ENCODE data around the gene FAM193B.
"Not testable (repeated sequence)": the region's sequence is repeated elsewhere in the genome, so short reads cannot be mapped to it uniquely, and the experiment has no call there.

FAM193B gene

DNA sequence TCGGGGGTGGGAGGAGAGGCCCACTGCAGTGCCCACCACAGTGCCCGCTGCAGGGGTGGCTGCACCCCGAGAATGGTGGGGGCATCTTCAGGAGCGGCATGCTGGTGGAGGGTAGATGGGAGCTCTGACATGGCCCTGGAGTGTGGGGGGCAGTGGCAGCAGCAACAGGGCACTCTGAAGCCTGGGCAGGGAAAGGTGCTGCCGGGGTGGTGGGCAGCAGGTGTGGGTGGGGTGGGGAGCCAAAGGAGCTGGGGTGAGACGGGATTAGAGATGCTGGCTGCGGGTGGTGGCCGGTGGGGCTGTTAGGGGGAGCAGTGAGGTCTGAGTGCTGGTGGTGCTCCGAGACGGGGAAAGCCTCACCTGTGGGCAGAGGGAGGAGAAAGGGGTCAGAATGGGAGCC is 18.0 kb downstream of the FAM193B start:
- no peak for DNase-seq

DNA sequence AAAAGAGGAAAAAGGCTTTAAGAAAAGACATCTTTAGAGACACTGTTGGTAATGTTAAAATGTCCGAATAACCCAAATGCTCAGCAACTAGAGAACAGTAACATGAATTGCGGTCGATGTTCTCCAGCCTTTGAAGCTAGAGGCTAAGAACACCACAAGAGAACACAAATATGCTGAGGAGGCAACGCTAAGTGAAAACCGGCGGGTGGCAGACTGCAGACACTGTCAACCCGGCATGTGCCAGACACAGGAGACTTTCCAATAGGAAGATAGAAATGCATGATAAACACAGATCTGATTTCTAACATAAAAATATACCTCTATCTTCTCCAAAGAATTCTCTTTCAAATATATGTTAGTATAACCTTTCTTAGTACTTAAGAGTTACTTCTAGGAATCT is 19.2 kb downstream of the FAM193B start:
- no peak for DNase-seq

DNA sequence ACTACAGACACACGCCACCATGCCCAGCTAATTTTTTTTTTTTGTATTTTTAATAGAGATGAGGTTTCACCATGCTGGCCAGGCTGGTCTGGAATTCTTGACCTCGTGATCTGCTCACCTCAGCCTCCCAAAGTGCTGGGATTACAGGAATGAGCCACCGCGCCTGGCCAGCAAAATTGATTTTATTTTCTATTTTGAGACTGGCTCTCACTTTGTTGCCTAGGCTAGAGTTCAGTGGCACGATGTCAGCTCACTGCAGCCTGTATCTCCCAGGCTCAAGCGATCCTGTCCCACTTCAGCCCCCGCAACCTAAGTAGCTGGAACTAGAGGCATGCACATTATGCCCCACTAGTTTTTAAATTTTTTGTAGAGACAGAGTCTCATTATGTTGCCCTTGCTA is 19.9 kb downstream of the FAM193B start:
- not testable (repeated sequence) for DNase-seq

DNA sequence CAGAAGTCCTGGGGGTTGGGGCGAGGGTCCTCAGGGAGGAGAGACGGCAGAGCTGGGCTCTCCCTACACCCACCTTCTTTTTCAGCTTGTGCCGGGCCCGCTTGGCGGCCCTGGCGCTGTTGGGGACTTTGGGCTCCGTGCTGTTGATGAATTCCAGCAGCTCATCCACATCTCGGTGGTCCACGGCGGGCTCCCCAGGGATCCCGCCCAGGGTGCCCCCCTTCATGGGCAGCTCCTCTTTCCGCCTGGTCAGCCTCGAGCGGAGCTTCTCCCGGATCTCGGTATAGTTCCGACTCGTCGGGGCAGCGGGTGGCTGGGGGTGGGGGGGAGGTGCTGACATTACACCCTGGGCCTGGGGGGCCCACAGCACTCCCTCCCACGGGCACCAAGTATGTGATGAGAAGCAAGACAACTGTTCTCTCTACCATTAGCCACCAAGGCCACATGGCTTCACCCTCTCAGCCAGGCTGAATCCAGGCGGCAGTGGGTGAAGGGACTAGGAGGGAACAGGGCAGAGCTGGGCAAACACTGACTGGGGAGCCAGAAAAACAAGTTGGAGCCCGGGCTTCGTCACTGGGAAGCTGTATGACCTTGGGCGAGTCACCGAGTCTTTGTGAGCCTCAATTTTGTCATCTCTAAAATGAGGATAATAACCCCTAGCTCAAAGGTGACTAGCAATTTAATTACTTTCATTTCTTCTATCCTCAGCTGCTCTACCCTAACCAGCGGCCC is 23.0 kb downstream of the FAM193B start:
- no peak for DNase-seq

DNA sequence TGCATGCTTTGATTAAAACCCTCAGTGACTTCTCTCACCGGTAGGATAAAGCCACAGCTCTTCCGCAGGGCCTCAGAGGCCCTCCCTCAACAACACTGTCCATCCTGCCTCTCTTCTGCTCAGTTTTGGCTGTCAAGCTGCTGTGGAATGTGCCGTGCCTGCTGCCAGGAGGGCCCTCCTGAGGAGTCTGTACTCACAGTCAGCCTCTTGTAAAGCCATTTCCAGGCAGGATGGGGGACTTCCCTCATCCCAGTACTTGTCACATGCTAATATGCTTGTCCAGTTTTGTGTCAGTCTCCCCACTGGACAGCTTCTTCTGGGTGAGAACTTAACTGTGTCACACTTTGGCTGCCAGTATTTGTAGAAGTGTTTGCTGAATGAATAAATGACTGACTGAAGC is 23.7 kb downstream of the FAM193B start:
- DNase-seq = no peak

DNA sequence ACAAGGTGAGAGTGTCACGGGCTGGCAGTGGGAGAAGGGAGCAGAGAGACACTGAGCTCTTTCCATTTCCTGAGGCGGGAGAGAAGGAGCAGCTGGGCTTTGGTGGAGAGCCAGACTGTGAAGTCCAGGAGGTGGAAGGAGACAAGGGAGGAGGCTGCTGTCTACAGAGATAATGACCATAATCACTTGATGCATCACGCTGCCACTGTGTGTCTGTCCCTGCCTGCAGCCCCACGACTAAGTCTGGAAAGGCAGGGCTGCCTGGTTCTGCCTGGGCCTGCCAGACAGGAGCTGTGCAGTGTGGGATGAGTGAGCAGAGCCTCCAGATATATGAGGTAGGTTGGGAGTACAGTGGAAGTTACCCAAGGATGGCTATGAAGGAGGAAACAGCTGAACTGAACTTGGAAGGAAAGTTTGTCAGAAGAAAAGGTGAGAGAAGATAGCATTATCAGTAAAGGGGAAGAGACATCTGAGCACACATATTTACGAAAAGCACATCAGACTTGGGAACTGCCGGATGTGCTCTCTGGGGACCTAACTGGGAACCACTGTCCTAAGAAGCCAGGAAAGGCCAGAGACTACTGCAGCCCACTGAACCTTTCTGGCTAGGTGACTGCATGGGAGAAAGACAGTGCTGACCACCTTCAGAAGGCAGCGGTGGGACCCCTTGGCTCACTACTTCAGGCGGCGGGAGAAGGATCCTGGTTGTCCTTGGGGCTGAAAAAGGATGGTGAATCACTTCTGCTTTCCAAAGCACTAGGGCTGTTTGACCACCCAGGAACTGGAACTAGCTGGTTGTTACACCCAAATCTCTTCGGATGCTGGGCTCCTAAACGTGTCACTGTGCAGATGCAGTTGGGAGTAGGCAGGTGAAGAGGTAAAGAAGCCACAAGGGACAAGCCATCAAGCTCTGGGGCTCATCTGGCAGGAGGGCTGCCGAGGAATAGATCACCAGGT is 24.8 kb downstream of the FAM193B start:
- DNase-seq = no peak

DNA sequence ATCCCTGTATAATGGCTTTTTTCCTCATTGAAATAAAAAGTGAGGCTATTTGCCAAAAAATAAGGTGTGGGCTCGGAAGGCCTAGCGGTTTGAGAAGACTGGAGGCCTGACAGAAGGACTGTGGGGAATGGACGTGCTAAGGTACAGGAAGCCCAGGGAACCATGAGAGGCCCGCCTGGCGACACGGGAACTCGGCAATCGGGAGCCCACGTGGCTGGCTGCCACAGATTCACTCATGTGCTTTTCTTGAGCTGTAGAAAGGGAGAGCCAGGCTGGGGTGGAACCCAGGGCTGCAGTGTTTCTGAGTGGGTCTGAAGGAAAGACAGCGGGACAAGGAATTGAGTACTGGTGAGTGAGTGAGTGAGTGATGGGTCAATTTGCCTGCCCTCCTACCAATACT is 25.7 kb downstream of the FAM193B start:
- no peak for DNase-seq

DNA sequence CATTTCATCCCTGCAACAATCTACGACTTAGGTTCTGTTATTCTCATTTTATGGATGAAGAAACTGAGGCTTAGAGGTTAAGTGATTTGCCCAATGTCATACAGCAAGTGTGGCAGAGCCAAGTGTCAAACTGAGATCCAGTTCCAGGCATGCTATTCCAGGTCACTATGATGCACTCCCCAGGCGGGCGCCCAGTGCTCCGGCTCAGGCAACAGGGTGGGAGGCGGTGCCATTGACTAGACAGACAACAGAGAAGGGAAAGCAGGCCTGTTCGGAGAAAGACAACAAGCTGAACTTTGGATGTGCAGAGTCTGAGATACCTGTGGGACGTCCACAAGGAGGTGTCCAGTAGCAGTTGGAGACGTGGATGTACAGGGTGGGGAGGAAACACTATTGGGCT is 26.8 kb downstream of the FAM193B start:
- DNase-seq = no peak

DNA sequence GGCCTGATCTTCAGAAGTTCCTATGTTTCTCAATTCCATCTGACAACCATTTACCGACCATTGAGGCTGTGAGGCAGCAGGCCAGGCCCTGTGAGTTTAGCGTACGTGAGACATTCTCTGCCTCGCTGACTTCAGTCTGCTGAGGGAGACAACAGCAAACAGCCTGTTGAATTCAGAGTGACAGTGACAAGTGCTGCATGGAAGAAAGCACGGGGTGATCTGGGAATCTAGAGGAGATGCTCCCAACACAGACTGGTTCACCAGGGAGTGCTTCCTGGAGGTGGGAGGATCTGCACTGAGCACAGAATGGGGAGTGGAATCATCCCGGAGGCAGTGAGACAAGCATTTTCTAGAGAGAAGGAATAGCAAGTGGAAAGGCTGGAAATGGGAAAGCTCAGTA is 27.6 kb downstream of the FAM193B start:
- DNase-seq = no peak

DNA sequence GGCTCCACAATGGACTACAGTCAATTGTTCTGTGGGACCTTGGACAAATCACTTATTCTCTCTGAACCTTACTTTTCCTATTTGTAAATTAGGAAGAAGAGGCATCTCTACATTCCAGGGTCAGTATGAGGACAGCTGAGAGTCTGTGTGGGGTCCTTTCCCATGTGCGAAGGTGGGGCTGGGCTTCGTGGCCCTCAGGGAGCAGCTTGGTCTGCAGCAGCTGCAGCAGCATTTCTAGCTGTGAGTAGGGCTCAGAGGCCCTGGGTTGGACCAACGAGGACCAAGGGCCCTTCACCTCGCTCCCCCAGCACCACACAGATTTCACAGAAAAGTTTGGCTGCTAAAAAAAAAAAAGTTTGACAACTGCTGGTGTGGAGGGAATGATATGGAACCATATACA is 28.2 kb downstream of the FAM193B start:
- no peak for DNase-seq

DNA sequence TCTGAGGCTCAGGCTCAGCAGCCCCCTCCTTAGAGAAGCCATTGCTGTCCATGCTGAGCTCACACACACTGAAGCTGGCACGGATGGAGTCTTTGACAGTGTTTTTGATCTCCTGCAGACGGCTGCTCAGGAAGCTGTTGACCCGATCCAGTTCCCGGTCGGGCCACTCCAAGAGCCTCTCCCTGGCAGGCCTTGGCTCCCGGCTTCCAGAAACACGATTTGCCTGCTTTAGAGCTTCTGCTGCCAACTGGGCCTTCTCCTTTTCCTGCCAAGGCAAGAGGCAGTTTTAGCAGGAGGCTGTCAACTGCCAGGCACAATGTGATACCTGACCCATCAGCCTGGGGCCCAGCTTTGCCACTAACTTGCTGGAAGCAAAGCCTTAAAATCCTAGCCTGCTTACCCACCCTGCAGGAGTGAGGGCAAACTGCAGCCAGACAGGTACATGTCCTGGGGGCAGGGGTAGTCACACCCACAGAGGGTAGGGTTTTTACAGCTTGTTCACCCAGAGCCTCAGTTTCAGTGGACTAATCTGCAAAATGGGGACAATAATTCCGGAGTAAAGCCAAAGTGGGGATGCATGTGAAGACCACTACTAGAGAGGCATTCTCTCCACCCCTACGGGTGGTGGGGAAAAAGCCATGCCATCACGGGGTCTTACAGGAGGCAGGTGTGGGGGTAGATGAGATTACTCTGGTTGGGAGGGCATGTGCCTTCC is 29.3 kb downstream of the FAM193B start:
- no peak for DNase-seq

DNA sequence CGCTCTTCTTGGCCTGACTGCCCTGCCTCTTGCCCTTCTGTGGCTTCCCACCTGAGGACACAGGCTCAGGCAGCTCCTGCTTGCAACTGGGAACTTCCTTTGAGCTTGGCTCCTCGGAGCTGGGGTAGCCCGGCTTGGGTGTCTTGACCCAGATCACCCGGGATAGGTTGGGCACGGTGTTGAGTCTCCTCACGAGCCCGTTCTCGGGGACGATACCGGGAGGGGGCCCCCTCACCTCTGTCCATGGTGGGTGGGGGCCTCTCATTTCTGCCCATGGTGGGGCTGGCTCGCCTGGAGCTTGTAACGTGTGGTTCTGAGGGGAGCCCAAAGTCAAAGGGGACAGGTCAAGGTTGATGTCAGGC is 29.8 kb downstream of the FAM193B start:
- no peak for DNase-seq

DNA sequence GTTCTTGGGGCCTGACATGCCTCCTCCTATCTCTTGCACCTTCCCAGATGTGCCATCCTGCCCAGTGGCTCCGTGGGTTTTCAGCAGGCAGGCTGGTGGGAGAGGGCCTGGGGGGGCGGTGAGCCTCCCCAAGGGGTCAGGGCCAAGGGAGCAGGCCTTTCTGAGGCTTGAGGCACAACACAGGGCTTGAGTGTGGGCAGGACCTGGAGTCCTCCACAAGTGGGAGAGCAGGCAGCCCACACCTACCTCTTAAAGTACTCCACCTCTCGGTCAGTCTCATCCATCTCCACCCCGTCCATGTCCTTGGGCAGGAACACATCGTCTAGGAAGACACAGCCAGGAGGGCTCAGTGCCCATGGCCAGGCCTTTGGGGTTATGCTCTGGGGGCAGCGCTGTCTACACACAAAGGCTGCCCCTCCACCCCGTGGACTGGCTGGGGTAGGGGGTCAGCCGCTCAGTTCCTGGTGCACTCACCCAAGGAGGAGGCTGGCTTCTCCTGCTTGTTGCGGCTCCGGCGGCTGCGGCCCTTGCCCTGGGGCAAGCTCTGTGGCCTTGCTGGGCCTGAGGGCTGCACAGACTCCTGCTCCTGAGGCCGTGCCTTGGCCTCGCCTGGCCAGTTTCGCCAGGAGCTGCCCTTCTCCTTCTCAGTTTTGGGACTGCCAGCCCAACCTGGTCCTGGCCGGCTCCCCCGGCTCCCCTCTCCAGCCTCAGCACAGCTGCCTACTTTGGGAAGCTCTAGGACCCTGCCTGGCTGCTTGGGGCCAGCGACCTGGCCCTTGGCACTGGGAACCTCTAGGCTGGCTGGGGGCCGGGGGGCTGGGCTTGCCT is 30.4 kb downstream of the FAM193B start:
- no peak for DNase-seq

DNA sequence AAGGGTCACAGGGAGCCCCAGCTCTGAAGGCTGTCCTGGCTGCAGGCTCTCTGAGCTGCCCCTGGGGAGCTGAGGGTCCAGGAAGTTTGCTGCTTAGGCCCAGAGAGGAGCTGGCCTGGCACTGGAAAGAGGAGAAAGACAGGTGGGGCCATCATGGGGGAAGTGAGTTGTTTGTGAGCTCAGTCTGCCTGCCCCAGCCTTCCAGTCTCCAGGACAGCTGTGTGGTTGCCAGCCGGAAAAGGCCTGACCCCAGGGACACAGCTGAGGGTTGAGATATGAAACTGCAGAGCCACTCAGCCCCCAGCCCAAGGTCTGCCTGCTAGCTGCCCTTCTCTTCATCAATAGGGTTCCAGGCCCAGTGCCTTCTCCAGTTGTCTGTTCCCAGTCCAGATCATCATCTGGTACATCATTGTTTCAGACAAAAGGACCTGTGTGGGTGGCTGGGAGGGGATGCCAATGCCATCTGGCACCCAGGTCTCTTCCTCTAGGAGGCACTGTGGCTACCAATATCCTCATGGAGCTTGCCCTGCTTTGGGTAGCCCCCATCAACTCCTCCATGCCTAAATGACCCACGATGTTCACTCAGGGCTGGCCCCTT is 33.3 kb downstream of the FAM193B start:
- no peak for DNase-seq

DNA sequence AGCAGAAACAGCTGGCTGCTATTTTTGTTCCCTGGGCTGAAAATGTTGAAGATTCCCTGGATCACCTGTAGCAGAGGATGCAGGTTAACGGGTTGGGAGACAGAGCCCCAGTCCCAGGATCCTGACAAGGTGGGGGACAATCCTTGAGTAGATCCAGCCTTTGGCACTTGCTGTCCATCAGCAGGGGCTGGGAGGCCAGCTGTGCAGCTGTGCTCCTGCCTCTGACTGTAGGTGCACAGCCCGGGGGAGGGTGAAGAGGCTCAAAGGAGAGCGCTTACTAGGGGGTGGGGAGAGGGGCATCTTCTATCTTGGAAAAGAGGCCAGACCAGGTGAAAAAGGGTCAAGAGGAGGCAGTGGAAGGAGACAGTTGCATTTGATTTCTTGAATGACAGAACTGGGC is 34.1 kb downstream of the FAM193B start:
- no peak for DNase-seq

DNA sequence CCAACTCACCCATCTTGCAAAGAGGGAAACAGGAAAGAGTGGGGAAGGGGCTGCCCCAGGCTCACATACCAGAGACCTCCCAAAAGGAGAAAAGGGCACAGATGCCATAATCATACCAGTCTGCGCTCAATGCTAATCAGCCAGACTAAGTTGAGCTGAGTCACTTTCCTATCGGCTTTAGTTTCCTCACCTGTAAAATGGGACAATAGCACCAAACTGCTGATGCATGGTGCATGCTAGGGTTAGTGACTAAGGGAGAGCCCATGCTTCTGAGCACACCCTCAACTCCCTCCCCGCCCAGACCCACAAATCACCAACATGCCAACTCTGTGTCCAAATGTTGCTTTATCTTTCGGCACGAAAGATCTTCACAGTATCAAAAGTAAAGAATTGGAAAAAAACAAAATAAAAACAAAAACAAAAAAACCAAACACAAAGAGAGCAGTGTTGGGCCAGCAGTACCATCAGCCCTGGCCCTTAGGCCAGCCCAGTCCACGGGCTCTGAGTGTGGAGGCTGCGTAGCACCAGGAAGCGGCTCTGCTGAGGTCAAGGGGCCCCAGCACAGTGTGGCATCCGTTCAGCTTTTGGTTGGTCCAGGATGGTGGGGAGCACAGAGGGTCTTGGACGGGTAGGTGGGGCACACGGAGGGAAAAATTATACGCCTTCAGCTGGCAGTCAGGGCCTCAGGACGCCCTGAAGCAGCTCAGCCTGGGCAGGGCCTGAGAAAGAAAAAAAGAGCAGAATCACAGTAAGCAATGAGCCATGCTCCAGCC is 34.7 kb downstream of the FAM193B start:
- DNase-seq = no peak

DNA sequence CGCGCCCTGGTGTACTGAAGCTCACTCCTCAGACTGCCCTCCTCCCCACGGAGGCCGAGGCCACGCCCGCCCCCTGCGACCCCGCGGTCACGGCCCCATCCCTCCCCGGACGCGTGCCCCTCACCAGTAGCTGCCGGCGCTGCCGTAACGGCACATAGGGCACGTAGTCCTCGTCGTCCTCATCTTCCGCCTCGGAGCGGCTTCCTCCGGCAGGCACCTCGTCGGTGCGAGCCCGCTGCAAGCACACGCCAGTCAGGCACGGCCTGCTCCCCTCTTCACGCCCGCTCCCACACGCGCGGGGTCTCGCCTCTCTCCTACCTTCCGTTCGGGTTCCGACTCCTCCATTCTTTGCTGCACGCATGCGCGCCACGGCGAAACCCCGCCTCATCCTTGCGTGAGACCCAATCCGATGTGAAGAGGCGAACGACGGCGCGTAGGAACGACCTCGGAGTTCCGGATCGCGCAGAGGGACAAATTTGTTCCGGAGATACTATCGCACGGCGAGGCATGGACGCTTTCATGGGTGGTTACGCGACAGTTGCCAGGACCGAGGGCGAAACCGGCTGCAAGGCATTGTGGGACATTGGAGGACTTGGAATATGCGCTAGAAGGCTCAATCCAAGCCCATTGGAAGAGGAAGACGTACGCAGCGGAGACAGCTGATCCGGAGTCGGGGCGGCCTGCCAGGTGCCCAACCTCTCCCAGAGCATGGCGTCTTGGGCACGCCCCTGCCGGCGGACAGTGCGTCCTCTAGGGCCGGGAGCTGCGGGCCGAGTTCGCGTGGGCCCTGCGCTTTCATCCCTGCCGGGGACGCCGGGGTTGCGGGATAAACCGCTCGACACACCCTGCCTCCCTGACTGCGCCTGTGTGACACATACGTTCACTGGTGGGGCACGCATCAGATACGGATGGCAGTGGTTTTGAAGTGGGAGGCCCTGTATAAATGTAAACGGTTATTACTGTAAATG is 37.5 kb downstream of the FAM193B start, which contains the start of gene DDX41:
TSS of gene DDX41 (minus strand) at position 361 of the 968 bp plus-strand sequence. CDS start at position 345, 16 bp downstream.
- peak; percentile 100 for DNase-seq

DNA sequence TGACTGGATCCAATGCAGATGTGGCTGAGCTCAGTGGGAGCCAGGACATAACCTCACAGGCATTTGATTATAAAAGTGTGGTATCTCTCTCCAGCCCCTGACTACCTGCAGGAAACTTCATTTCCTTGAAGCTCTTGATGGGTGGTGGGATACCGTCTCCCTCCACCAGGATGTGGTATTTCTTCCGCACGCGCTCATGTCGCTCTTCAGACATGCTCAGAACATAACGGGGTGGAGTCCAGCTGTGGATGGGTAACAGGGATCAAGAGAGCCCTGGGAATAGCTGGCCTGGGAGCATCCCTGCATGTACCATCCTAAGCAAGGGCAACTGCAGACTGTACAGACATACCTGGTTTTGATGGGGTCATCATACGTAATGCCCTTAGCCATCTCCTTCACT is 38.8 kb downstream of the FAM193B start:
- DNase-seq = no peak

DNA sequence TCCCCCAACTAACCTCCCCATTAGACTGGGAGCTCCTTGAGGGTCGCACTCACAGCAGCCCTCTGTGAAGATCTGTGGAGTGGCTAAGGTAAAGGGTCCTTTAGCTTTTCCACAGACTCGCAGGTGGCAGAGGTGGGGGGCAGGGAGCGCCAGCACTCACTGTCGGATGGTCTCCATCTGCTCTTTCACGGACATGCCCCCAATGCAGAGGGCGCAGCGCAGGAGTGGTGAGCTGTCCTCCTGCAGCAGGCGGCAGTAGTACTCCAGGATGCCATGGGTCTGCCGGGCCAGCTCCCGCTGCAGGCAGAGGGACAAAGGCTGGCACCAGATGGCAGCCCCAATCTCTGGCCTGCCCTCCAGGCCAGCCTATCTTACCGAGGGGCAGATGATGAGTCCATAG is 39.8 kb downstream of the FAM193B start:
- DNase-seq = no peak

DNA sequence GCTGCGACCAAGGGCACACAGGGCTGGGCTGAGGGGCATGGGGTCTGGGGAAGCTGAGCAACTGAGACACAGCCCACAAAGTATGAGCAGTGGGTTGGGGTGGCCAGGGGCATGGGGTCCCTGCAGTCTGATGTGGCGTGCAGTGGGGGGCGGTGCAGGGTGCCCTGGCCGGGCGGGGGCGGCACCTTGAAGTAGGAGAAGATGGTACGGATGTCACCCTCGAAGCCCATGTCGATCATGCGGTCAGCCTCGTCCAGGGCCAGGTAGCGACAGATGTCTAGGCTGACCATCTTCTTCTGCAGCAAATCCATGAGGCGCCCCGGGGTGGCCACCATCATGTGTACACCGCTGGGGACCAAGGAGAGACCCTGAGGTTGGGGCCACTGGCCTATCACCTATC is 40.9 kb downstream of the FAM193B start:
- DNase-seq = no peak
